ENCODE results near the gene ERCC5. TPM values are rescaled to one million over a fixed set of nuclear protein-coding genes. Genes with fewer than 3 reads are reported as not detected.

ERCC5 gene
- total and polyA plus RNA-seq, 2 donors (not counting 3 experiments of a cell fraction or from before 2014, with no cell fraction given): 12.5 to 40.1 TPM

- Histone ChIP-seq H4K20me1 (replicated peaks; ENCODE audit: control insufficient read depth, extremely low read depth, insufficient read depth, low read length) (no peaks in the 10 kb centered on the region), H3K4me2 (ENCODE audit: insufficient read depth, low read length) (no peak overlapping the region), H3K9ac (replicated peaks; ENCODE audit: extremely low read depth, insufficient read depth, low read length) (no peak overlapping the region), H3K27me3 (ENCODE audit: control insufficient read depth in 2 of 2, insufficient read depth in 2 of 2, low read length in 2 of 2) (no peaks in the 10 kb centered on the region), H2AFZ (ENCODE audit: low read depth, low read length) (no peak overlapping the region), H3K27ac (ENCODE audit: insufficient read depth, low read depth, low read length) (no peak overlapping the region), H3K9me1 (replicated peaks; ENCODE audit: control insufficient read depth, extremely low read depth, insufficient read depth, low read length) (no peaks in the 10 kb centered on the region), H3K9me3 (replicated peaks; ENCODE audit: control insufficient read depth, insufficient read depth, low read length) (no peaks in the 10 kb centered on the region), H3K4me3 (replicated peaks in 1 of 3; ENCODE audit: insufficient read depth in 1 of 3, low read depth in 1 of 3, low read length in 3 of 3) (no peak overlapping the region), H3K36me3 (ENCODE audit: control insufficient read depth in 2 of 2, extremely low read depth in 1 of 2, insufficient read depth in 2 of 2, low read length in 2 of 2) (peaks cover 18 to 31% of the 10 kb centered on the region in 2 experiments), H3K4me1 (ENCODE audit: control insufficient read depth, extremely low read depth, insufficient read depth, low read length) (peaks cover 8% of the 10 kb centered on the region), H3K79me2 (ENCODE audit: control insufficient read depth, insufficient read depth, low read length) (peaks cover 2% of the 10 kb centered on the region)
- TF ChIP-seq, protein P1, sequence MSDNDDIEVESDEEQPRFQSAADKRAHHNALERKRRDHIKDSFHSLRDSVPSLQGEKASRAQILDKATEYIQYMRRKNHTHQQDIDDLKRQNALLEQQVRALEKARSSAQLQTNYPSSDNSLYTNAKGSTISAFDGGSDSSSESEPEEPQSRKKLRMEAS (IDR thresholded peaks at IDR 0.05; ENCODE audit: insufficient read depth, insufficient read length): no peak
- TF ChIP-seq FOS (IDR thresholded peaks at IDR 0.05; ENCODE audit: borderline replicate concordance, insufficient read depth, low read length): no peak
- no peak for TF ChIP-seq GATA2 (IDR thresholded peaks at IDR 0.05; ENCODE audit: insufficient read depth, insufficient read length, low read depth, low read length)
- no peak for TF ChIP-seq EZH2 (IDR thresholded peaks at IDR 0.05; ENCODE audit: borderline replicate concordance, low read depth, low read length, severe bottlenecking)
- TF ChIP-seq POLR2A (IDR thresholded peaks at IDR 0.05; ENCODE audit: low read depth, low read length): no peak
- TF ChIP-seq JUN (IDR thresholded peaks at IDR 0.05; ENCODE audit: borderline replicate concordance, insufficient read depth, insufficient read length, low read depth): no peak
- no peak for TF ChIP-seq CTCF (IDR thresholded peaks at IDR 0.05; ENCODE audit: extremely low read depth in 1 of 2, insufficient read depth in 1 of 2, low read depth in 1 of 2, low read length in 2 of 2)
- dilution Hi-C loops (cut with MboI; ENCODE audit: extremely low pct_ligation_motif_present, low sequenced_read_pairs) (loop anchor here (25.0 kb wide), 1 partner anchor 276 kb away; the partner anchor contains the start of gene TPP2), intact Hi-C loops (cut with micrococcal nuclease) (no loop called here)
- no TSS peak for BruUV-seq (replicated peaks)
- CTCF ChIA-PET: interaction anchor here (1.0 to 1.5 kb wide), 3 partner anchors 9 to 37 kb away, joined by 3 to 5 read pairs (median 5); no protein-coding TSS in a partner anchor
- FAIRE-seq (no peak), DNase-seq (ENCODE audit: low read depth, low spot score) (no peak)
- POLR2A ChIA-PET: no interaction called here
Measured at GRCh38 chr13:102863590-102863989, 17.8 kb downstream of the ERCC5 start.
